Measurements from ENCODE around the gene FDPS. TPM values are rescaled to one million over a fixed set of nuclear protein-coding genes. Genes with fewer than 3 reads are reported as not detected.

The FDPS gene
- total and polyA plus RNA-seq, 4 donors = 176 to 370 (median 249) TPM

DNA sequence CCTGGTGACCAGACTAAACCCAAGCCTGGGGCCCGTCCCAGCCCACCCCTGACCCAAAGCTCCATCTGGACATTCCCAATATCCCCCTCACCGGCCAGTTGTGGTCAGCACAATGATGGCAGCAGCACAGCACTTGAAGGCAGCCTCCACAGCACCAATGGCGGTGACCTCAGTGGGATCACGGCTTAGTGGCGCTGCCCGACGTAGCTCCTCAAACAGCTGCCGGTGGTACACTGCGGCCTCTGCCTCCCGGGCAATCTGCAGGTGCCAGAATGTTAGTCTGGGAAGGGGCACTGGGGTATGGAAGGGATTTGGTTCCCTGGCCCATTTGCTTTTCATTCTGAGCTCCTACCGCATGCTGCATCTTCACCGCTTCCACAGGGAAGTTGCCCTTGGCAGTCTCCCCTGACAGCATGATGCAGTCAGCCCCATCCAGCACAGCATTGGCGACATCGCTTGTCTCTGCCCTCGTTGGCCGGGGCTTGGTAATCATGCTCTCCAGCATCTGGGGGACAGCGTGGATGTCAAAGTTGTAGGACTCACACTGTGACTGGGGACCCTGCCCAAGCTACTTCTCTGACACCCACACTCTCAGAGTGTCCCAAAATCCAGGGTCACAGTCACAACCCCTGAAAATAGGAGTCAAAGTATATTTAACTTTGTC lies 15.4 kb upstream of the FDPS start:
- no peak for DNase-seq (ENCODE audit: low spot score)
- WGBS = 92% methylated on average over 17 of the region's 17 CpGs
- no peak overlapping the region for H3K9ac ChIP-seq (ENCODE audit: low read depth in 1 of 2, low read length in 2 of 2)
- peaks cover 0 to 52% (median 29%) of the 10 kb centered on the region in 4 donors for H3K36me3 ChIP-seq (ENCODE audit: control insufficient read depth in 4 of 4, insufficient read depth in 3 of 4, low read depth in 1 of 4, low read length in 3 of 4)
- H3K9me3 ChIP-seq (ENCODE audit: control insufficient read depth in 4 of 4, low read length in 3 of 4) = no peaks in the 10 kb centered on the region
- H3K27me3 ChIP-seq (ENCODE audit: control insufficient read depth in 4 of 4, insufficient read depth in 4 of 4, low read length in 3 of 4) = no peaks in the 10 kb centered on the region
- H3K4me1 ChIP-seq (ENCODE audit: control insufficient read depth in 4 of 4, insufficient read depth in 4 of 4, low read length in 3 of 4) = peaks cover 0 to 15% (median 2%) of the 10 kb centered on the region in 4 donors
- no peak overlapping the region for H3K4me3 ChIP-seq (ENCODE audit: low read depth in 1 of 3, low read length in 3 of 3)
- H3K27ac ChIP-seq (ENCODE audit: low read depth in 1 of 2, low read length in 2 of 2) = no peak overlapping the region
- TF ChIP-seq YY1 (IDR thresholded peaks at IDR 0.05) (no peak), TAF1 (conservative IDR thresholded peaks at IDR 0.05) (no peak)
- TF ChIP-seq, protein P1, sequence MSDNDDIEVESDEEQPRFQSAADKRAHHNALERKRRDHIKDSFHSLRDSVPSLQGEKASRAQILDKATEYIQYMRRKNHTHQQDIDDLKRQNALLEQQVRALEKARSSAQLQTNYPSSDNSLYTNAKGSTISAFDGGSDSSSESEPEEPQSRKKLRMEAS (IDR thresholded peaks at IDR 0.05) = no peak

DNA sequence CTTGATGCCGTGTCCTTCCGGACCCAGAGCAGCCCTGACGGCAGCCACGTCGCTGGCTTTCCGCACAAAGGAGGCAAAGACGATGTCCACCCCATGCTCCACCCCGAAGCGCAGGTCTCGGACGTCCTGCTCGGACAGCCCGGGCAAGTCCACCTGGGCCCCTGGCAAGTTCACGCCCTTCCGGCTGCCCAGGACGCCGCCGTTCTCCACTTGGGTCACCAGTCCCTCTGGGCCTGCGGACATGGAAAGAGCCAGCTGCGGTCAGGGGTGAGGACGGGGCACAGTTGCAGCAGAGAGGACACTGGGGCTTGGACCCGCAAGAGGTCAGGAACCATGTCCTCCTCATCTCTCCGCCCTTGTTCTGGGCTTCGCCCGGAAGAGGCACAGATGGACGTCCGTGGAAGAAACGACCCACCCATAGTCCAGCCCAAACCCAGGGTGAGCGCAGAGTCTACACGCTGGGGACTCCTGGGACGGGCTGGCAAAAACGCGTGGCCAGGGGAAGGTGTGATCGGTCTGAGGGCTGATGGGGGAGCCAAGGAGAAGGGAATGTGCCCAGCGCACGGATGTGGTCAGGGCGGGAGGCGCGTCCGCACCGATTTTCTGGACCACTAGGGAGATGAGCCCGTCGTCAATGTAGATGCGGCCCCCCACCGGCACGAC lies 14.0 kb upstream of the FDPS start:
- H3K36me3 ChIP-seq (ENCODE audit: control insufficient read depth in 4 of 4, insufficient read depth in 3 of 4, low read depth in 1 of 4, low read length in 3 of 4) = peaks cover 0 to 49% (median 27%) of the 10 kb centered on the region in 4 donors
- WGBS = 74% methylated on average over 46 of the region's 46 CpGs
- DNase-seq (ENCODE audit: low spot score) = no peak
- H3K4me1 ChIP-seq (ENCODE audit: control insufficient read depth in 4 of 4, insufficient read depth in 4 of 4, low read length in 3 of 4) = peaks cover 0 to 17% (median 4%) of the 10 kb centered on the region in 4 donors
- no peak overlapping the region for H3K4me3 ChIP-seq (ENCODE audit: low read depth in 1 of 3, low read length in 3 of 3)
- H3K27ac ChIP-seq (ENCODE audit: low read depth in 1 of 2, low read length in 2 of 2) = no peak overlapping the region
- no peaks in the 10 kb centered on the region for H3K9me3 ChIP-seq (ENCODE audit: control insufficient read depth in 4 of 4, low read length in 3 of 4)
- H3K27me3 ChIP-seq (ENCODE audit: control insufficient read depth in 4 of 4, insufficient read depth in 4 of 4, low read length in 3 of 4) = no peaks in the 10 kb centered on the region
- TF ChIP-seq, protein P2, sequence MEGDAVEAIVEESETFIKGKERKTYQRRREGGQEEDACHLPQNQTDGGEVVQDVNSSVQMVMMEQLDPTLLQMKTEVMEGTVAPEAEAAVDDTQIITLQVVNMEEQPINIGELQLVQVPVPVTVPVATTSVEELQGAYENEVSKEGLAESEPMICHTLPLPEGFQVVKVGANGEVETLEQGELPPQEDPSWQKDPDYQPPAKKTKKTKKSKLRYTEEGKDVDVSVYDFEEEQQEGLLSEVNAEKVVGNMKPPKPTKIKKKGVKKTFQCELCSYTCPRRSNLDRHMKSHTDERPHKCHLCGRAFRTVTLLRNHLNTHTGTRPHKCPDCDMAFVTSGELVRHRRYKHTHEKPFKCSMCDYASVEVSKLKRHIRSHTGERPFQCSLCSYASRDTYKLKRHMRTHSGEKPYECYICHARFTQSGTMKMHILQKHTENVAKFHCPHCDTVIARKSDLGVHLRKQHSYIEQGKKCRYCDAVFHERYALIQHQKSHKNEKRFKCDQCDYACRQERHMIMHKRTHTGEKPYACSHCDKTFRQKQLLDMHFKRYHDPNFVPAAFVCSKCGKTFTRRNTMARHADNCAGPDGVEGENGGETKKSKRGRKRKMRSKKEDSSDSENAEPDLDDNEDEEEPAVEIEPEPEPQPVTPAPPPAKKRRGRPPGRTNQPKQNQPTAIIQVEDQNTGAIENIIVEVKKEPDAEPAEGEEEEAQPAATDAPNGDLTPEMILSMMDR (IDR thresholded peaks at IDR 0.05; ENCODE audit: low read depth, low read length, missing input control) = no peak
- TF ChIP-seq RAD21 (IDR thresholded peaks at IDR 0.05) (no peak), SP1 (IDR thresholded peaks at IDR 0.05) (no peak), EGR1 (IDR thresholded peaks at IDR 0.05; ENCODE audit: low read depth in 2 of 2) (no peak), GABPA (IDR thresholded peaks at IDR 0.05 in 1 of 2, conservative IDR thresholded peaks at IDR 0.05 in 1 of 2) (no peak), TAF1 (conservative IDR thresholded peaks at IDR 0.05) (no peak), RXRA (IDR thresholded peaks at IDR 0.05) (no peak), FOXA2 (IDR thresholded peaks at IDR 0.05) (no peak), NR2F2 (IDR thresholded peaks at IDR 0.05) (no peak), FOXA1 (IDR thresholded peaks at IDR 0.05) (no peak), HNF4A (conservative IDR thresholded peaks at IDR 0.05) (no peak), JUND (IDR thresholded peaks at IDR 0.05) (no peak), HNF4G (IDR thresholded peaks at IDR 0.05) (no peak), YY1 (IDR thresholded peaks at IDR 0.05) (no peak)
- TF ChIP-seq, protein P1 (IDR thresholded peaks at IDR 0.05) = no peak
- TF ChIP-seq, protein P3, sequence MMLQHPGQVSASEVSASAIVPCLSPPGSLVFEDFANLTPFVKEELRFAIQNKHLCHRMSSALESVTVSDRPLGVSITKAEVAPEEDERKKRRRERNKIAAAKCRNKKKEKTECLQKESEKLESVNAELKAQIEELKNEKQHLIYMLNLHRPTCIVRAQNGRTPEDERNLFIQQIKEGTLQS (IDR thresholded peaks at IDR 0.05) = no peak
- TF ChIP-seq, protein P4, sequence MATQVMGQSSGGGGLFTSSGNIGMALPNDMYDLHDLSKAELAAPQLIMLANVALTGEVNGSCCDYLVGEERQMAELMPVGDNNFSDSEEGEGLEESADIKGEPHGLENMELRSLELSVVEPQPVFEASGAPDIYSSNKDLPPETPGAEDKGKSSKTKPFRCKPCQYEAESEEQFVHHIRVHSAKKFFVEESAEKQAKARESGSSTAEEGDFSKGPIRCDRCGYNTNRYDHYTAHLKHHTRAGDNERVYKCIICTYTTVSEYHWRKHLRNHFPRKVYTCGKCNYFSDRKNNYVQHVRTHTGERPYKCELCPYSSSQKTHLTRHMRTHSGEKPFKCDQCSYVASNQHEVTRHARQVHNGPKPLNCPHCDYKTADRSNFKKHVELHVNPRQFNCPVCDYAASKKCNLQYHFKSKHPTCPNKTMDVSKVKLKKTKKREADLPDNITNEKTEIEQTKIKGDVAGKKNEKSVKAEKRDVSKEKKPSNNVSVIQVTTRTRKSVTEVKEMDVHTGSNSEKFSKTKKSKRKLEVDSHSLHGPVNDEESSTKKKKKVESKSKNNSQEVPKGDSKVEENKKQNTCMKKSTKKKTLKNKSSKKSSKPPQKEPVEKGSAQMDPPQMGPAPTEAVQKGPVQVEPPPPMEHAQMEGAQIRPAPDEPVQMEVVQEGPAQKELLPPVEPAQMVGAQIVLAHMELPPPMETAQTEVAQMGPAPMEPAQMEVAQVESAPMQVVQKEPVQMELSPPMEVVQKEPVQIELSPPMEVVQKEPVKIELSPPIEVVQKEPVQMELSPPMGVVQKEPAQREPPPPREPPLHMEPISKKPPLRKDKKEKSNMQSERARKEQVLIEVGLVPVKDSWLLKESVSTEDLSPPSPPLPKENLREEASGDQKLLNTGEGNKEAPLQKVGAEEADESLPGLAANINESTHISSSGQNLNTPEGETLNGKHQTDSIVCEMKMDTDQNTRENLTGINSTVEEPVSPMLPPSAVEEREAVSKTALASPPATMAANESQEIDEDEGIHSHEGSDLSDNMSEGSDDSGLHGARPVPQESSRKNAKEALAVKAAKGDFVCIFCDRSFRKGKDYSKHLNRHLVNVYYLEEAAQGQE (IDR thresholded peaks at IDR 0.05) = no peak
- TF ChIP-seq, protein P5, sequence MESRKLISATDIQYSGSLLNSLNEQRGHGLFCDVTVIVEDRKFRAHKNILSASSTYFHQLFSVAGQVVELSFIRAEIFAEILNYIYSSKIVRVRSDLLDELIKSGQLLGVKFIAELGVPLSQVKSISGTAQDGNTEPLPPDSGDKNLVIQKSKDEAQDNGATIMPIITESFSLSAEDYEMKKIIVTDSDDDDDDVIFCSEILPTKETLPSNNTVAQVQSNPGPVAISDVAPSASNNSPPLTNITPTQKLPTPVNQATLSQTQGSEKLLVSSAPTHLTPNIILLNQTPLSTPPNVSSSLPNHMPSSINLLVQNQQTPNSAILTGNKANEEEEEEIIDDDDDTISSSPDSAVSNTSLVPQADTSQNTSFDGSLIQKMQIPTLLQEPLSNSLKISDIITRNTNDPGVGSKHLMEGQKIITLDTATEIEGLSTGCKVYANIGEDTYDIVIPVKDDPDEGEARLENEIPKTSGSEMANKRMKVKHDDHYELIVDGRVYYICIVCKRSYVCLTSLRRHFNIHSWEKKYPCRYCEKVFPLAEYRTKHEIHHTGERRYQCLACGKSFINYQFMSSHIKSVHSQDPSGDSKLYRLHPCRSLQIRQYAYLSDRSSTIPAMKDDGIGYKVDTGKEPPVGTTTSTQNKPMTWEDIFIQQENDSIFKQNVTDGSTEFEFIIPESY (IDR thresholded peaks at IDR 0.05) = no peak
- no peak overlapping the region for H3K9ac ChIP-seq (ENCODE audit: low read depth in 1 of 2, low read length in 2 of 2)
